ENCODE measurements around the gene ENDOG. TPM values are rescaled to one million over a fixed set of nuclear protein-coding genes. Genes with fewer than 3 reads are reported as not detected.

The ENDOG gene
- total and polyA plus RNA-seq, 2 experiments from 2014 or later = 18.9 to 32.6 TPM

GRCh38 chr9:128833696-128834095 is 15.4 kb downstream of the ENDOG start:
- 94% methylated on average over 10 of the region's 10 CpGs for WGBS (ENCODE audit: low lambda C conversion rate, missing lambda C conversion rate)
- Histone ChIP-seq H3K79me2 (peaks cover 5% of the 10 kb centered on the region), H3K9me2 (replicated peaks; ENCODE audit: insufficient read depth) (no peaks in the 10 kb centered on the region)

GRCh38 chr9:128835246-128836210 is 17.2 kb downstream of the ENDOG start:
- WGBS (ENCODE audit: low lambda C conversion rate, missing lambda C conversion rate) = 96% methylated on average over 28 of the region's 28 CpGs

More at GRCh38 chr9:128833696-128834095, 15.4 kb downstream of the ENDOG start:
- TF ChIP-seq EZH2 (IDR thresholded peaks at IDR 0.05; ENCODE audit: borderline replicate concordance) = no peak
- TF ChIP-seq, protein P1, sequence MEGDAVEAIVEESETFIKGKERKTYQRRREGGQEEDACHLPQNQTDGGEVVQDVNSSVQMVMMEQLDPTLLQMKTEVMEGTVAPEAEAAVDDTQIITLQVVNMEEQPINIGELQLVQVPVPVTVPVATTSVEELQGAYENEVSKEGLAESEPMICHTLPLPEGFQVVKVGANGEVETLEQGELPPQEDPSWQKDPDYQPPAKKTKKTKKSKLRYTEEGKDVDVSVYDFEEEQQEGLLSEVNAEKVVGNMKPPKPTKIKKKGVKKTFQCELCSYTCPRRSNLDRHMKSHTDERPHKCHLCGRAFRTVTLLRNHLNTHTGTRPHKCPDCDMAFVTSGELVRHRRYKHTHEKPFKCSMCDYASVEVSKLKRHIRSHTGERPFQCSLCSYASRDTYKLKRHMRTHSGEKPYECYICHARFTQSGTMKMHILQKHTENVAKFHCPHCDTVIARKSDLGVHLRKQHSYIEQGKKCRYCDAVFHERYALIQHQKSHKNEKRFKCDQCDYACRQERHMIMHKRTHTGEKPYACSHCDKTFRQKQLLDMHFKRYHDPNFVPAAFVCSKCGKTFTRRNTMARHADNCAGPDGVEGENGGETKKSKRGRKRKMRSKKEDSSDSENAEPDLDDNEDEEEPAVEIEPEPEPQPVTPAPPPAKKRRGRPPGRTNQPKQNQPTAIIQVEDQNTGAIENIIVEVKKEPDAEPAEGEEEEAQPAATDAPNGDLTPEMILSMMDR (IDR thresholded peaks at IDR 0.05; ENCODE audit: poor library complexity) = no peak
- TF ChIP-seq EZH2phosphoT487 (IDR thresholded peaks at IDR 0.05; ENCODE audit: low read depth, severe bottlenecking, unreplicated experiment) = no peak
- no peaks in the 10 kb centered on the region for H3K9me3 ChIP-seq (ENCODE audit: low read depth)
- no peaks in the 10 kb centered on the region for H3K36me3 ChIP-seq (replicated peaks; ENCODE audit: insufficient read depth, low read depth)
- no peak overlapping the region for H3K4me2 ChIP-seq
- no peak overlapping the region for H3K4me3 ChIP-seq
- no peak overlapping the region for H3K27ac ChIP-seq
- no peaks in the 10 kb centered on the region for H3K27me3 ChIP-seq
- H3K4me1 ChIP-seq (ENCODE audit: insufficient read depth) = peaks cover 3% of the 10 kb centered on the region
- H4K20me1 ChIP-seq (ENCODE audit: insufficient read depth, poor library complexity, severe bottlenecking) = no peaks in the 10 kb centered on the region
- H2AFZ ChIP-seq = no peak overlapping the region
- DNase-seq (ENCODE audit: low spot score) = no peak

GRCh38 chr9:128836509-128837145 is 18.3 kb downstream of the ENDOG start:
- Histone ChIP-seq H3K4me1 (ENCODE audit: insufficient read depth) (no peaks in the 10 kb centered on the region), H3K27ac (no peak overlapping the region), H3K36me3 (replicated peaks; ENCODE audit: insufficient read depth, low read depth) (no peaks in the 10 kb centered on the region), H3K4me3 (no peak overlapping the region), H3K27me3 (no peaks in the 10 kb centered on the region), H2AFZ (no peak overlapping the region), H3K9me2 (replicated peaks; ENCODE audit: insufficient read depth) (no peaks in the 10 kb centered on the region), H4K20me1 (ENCODE audit: insufficient read depth, poor library complexity, severe bottlenecking) (no peaks in the 10 kb centered on the region), H3K9me3 (ENCODE audit: low read depth) (no peaks in the 10 kb centered on the region), H3K79me2 (no peaks in the 10 kb centered on the region), H3K4me2 (no peak overlapping the region)
- TF ChIP-seq EZH2 (IDR thresholded peaks at IDR 0.05; ENCODE audit: borderline replicate concordance) (no peak), EZH2phosphoT487 (IDR thresholded peaks at IDR 0.05; ENCODE audit: low read depth, severe bottlenecking, unreplicated experiment) (no peak)
- TF ChIP-seq, protein P1 (IDR thresholded peaks at IDR 0.05; ENCODE audit: poor library complexity) = no peak
- no peak for DNase-seq (ENCODE audit: low spot score)
- 91% methylated on average over 14 of the region's 14 CpGs for WGBS (ENCODE audit: low lambda C conversion rate, missing lambda C conversion rate)

More at GRCh38 chr9:128835246-128836210, 17.2 kb downstream of the ENDOG start:
- no peak overlapping the region for H2AFZ ChIP-seq
- no peak overlapping the region for H3K4me3 ChIP-seq
- H3K4me2 ChIP-seq = no peak overlapping the region
- no peak overlapping the region for H3K27ac ChIP-seq
- DNase-seq (ENCODE audit: low spot score) = no peak
- H3K27me3 ChIP-seq = no peaks in the 10 kb centered on the region
- TF ChIP-seq EZH2phosphoT487 (IDR thresholded peaks at IDR 0.05; ENCODE audit: low read depth, severe bottlenecking, unreplicated experiment) (no peak), EZH2 (IDR thresholded peaks at IDR 0.05; ENCODE audit: borderline replicate concordance) (no peak)
- TF ChIP-seq, protein P1 (IDR thresholded peaks at IDR 0.05; ENCODE audit: poor library complexity) = no peak
- no peaks in the 10 kb centered on the region for H3K9me2 ChIP-seq (replicated peaks; ENCODE audit: insufficient read depth)
- H3K36me3 ChIP-seq (replicated peaks; ENCODE audit: insufficient read depth, low read depth) = no peaks in the 10 kb centered on the region
- H3K4me1 ChIP-seq (ENCODE audit: insufficient read depth) = no peaks in the 10 kb centered on the region
- no peaks in the 10 kb centered on the region for H3K79me2 ChIP-seq
- H4K20me1 ChIP-seq (ENCODE audit: insufficient read depth, poor library complexity, severe bottlenecking) = no peaks in the 10 kb centered on the region
- H3K9me3 ChIP-seq (ENCODE audit: low read depth) = no peaks in the 10 kb centered on the region
